Measurements from ENCODE around the gene TANGO6. TPM values are rescaled to one million over a fixed set of nuclear protein-coding genes. Genes with fewer than 3 reads are reported as not detected.

TANGO6 gene
- total RNA-seq, 4 donors from 2014 or later, result 18.4 to 36.0 (median 23.3) TPM

DNA sequence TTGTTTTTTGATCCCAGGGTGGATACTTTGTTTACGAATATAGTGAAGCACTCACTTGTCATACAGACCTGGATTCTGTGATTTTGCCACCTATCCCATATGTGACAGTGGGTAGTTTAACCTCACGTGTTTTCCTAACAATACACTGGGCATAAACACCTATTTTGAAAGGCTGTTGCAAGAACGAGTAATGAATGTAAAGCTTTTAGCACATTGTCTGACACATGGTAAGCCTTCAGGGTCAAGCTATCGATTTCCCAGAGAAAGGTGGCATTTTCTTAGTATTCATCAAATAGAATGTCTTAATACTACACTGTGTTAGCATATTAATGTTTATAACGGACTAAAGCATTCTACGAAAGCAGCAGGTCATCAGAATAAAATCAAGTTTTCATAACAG lies 287.1 kb downstream of the TANGO6 start:
- peak overlapping the region in 1 of 4 donors; percentile 10 for H3K27ac ChIP-seq
- WGBS, 2 donors, result 53 to 56% methylated on average over 6 of the region's 6 CpGs
- no peaks in the 10 kb centered on the region for H3K9me3 ChIP-seq
- peaks cover 0 to 49% (median 11%) of the 10 kb centered on the region in 4 donors for H3K4me1 ChIP-seq
- TF ChIP-seq EP300 (IDR thresholded peaks at IDR 0.05) (no peak), POLR2A (IDR thresholded peaks at IDR 0.05) (no peak)
- TF ChIP-seq, protein P1, sequence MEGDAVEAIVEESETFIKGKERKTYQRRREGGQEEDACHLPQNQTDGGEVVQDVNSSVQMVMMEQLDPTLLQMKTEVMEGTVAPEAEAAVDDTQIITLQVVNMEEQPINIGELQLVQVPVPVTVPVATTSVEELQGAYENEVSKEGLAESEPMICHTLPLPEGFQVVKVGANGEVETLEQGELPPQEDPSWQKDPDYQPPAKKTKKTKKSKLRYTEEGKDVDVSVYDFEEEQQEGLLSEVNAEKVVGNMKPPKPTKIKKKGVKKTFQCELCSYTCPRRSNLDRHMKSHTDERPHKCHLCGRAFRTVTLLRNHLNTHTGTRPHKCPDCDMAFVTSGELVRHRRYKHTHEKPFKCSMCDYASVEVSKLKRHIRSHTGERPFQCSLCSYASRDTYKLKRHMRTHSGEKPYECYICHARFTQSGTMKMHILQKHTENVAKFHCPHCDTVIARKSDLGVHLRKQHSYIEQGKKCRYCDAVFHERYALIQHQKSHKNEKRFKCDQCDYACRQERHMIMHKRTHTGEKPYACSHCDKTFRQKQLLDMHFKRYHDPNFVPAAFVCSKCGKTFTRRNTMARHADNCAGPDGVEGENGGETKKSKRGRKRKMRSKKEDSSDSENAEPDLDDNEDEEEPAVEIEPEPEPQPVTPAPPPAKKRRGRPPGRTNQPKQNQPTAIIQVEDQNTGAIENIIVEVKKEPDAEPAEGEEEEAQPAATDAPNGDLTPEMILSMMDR (IDR thresholded peaks at IDR 0.05), result no peak
- no peaks in the 10 kb centered on the region for H3K27me3 ChIP-seq
- DNase-seq (ENCODE audit: low spot score in 2 of 2), result no peak
- peaks cover 0 to 24% (median 0%) of the 10 kb centered on the region in 3 donors for H3K36me3 ChIP-seq
- H3K4me3 ChIP-seq, result no peak overlapping the region

DNA sequence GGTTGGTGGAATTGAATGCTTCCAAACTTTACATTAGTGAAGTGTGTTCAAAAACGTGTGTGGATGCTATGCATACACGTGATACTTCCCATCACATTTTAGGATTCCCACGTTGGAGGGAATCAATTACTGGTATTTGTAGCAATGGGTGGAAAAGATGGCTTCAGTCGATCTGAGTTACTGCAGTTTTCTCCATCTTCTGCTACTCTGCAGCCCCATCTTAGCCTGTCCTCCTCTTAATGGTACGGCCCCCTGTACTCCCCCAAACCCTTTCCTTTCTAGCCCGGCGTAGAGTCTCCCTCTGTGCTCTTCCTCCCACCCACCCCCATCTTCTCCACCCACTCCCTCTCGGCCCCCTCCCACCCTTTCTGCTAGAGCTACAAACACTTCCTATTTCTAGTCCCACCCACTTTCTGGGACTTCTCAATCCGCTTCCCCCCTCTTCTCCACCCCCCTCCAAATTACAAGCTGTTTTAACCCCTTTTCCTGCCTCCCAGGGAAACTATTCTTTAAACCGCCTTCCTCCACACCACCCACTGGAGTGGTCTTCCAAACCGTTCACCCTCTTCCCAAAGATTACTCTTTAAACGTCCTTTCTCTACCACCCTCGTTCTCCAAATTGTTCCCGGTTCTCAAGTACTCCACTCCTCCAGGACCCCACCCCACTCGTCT lies 288.0 kb downstream of the TANGO6 start:
- no peak for DNase-seq (ENCODE audit: low spot score in 2 of 2)
- Histone ChIP-seq H3K36me3 (peaks cover 0 to 32% (median 0%) of the 10 kb centered on the region in 3 donors), H3K27ac (peak overlapping the region; percentile 89 to 96 (median 94)), H3K4me3 (peak overlapping the region; percentile 69 to 85 (median 75)), H3K27me3 (no peaks in the 10 kb centered on the region), H3K9me3 (no peaks in the 10 kb centered on the region), H3K4me1 (peaks cover 0 to 44% (median 11%) of the 10 kb centered on the region in 4 donors)
- WGBS, 2 donors, result 1% methylated on average over 15 of the region's 15 CpGs
- TF ChIP-seq, protein P1 (IDR thresholded peaks at IDR 0.05), result no peak
- no peak for TF ChIP-seq EP300 (IDR thresholded peaks at IDR 0.05)
- no peak for TF ChIP-seq POLR2A (IDR thresholded peaks at IDR 0.05)

DNA sequence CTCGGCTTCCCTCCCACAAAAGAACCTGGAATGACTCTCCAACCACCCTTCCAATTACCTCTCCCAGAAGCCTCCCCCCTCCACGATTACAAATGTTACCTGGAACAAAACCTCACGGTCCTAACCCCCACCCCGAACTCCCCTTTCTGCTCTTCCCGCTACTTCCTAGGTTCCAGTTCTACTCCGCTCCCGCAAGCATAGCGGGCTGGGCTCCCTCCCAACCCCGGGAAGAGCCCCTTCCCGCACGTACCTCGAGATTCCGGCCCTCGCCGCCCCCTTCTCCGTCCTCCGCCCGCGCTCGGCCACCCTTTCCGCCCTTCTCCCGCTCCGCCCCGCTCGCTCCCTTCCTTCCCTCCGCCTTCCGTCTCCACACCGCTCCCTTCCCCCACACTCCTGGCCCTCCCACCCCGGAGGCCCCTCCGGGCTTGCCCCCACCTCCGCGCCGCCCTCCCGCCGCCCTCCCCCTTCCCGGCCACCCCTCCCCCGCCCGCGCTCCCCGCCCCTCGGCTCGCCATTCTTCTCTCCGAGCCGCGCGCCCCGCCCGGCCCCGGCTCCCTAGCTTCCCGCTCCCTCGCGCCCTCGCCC lies 288.6 kb downstream of the TANGO6 start:
- Histone ChIP-seq H3K36me3 (peaks cover 0 to 32% (median 0%) of the 10 kb centered on the region in 3 donors), H3K27ac (peak overlapping the region; percentile 89 to 96 (median 94)), H3K4me3 (peak overlapping the region; percentile 69 to 85 (median 75)), H3K27me3 (no peaks in the 10 kb centered on the region), H3K9me3 (no peaks in the 10 kb centered on the region), H3K4me1 (peaks cover 0 to 38% (median 11%) of the 10 kb centered on the region in 4 donors)
- TF ChIP-seq POLR2A (IDR thresholded peaks at IDR 0.05), result no peak
- WGBS, 2 donors, result 1 to 3% methylated on average over 41 to 50 of the region's 53 CpGs
- peak; percentile 35 to 50 for DNase-seq (ENCODE audit: low spot score in 2 of 2)

DNA sequence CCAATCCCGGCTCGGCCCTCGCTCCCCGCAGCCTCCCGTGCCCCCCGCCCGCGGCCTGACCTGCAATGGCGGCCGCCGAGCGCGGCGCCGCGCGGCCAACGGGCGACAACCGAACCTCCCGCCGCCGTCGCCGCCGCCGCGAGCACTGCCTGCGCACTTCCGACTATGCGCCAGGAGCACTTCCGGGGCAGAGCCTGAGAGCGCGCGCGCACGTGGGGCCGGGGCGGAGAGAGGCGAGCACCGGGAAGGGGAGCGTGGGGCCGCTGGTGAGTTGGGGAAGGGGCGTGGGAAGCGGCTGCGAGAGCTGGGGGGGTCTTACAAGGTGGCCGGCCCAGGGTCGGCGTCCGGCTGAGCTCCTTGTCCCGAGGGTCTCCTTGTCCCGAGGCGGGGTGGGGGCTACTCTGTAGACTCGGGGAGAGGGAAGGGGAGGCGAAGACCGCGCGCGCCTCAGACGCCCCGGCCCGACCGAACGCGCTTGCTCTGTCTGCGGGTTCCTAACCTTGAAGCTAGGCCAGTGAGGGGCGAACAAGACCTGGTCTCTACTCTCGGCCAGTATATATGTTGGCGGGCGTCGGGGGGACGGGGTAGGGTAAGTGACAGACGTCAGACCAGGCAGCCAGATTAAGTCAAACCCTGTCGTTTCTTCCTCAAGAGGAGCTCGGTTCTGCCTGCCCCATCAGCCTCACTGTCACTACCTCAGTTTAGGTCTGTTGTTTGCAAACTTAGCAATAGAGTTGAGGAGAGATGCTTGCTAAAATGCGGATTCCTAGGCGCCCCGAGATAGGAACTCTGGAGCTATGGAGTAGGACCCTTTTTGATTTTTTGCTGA lies 289.3 kb downstream of the TANGO6 start, which contains the start of the genes CHTF8 and UTP4:
Gene CHTF8 (minus strand): TSS at position 165 of the 829 bp plus-strand sequence. CDS start 11,130 bp downstream, outside the sequence.
Gene UTP4 (plus strand): TSS at position 226 of the 829 bp plus-strand sequence. CDS start 811 bp downstream, outside the sequence.
- peak; percentile 65 to 78 for DNase-seq (ENCODE audit: low spot score in 2 of 2)
- Histone ChIP-seq H3K4me3 (peak within 1 kb of the TSS; percentile 69 to 87 (median 78)), H3K9me3 (no peaks in the 10 kb centered on the region), H3K27ac (peak within 1 kb of the TSS; percentile 89 to 96 (median 94)), H3K4me1 (peaks cover 0 to 38% (median 11%) of the 10 kb centered on the region in 4 donors), H3K36me3 (peaks cover 0 to 35% (median 0%) of the 10 kb centered on the region in 3 donors), H3K27me3 (no peaks in the 10 kb centered on the region)
- TF ChIP-seq POLR2A (IDR thresholded peaks at IDR 0.05) (peak; percentile 97 to 99), EP300 (IDR thresholded peaks at IDR 0.05) (peak in 1 of 2 donors; percentile 90)
- TF ChIP-seq, protein P1 (IDR thresholded peaks at IDR 0.05), result peak in 1 of 5 experiments; percentile 54
- WGBS, 2 donors, result 1% methylated on average over 42 to 67 of the region's 78 CpGs

DNA sequence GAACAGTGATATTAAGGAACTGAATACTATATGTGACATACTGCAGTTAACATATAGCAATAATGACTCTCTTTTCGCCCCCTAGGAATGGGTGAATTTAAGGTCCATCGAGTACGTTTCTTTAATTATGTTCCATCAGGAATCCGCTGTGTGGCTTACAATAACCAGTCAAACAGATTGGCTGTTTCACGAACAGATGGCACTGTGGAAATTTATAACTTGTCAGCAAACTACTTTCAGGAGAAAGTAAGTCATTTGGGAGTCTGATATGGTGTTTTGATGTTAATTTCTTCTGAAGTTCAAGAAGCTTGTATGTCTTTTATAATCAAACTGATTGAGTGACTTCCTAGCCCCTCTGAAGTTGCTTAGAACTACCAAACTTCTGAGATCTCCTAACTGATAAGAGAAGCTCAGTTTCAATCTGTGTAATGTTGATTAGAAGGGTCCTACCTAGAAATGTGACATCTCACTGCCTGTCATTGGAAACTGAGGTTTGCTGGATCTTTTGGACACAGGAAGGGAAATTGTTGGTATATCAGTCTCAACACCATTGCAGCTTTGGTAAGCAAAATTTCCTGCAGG lies 290.1 kb downstream of the TANGO6 start:
- 15 to 27% methylated on average over 5 of the region's 5 CpGs for WGBS, 2 donors
- TF ChIP-seq EP300 (IDR thresholded peaks at IDR 0.05) (no peak), POLR2A (IDR thresholded peaks at IDR 0.05) (no peak)
- TF ChIP-seq, protein P1 (IDR thresholded peaks at IDR 0.05), result no peak
- Histone ChIP-seq H3K27me3 (no peaks in the 10 kb centered on the region), H3K4me3 (peak overlapping the region; percentile 69 to 87 (median 78)), H3K27ac (peak overlapping the region in 2 of 4 donors; percentile 89 to 96), H3K36me3 (peaks cover 0 to 36% (median 0%) of the 10 kb centered on the region in 3 donors), H3K9me3 (no peaks in the 10 kb centered on the region), H3K4me1 (peaks cover 0 to 38% (median 11%) of the 10 kb centered on the region in 4 donors)
- DNase-seq (ENCODE audit: low spot score in 2 of 2), result no peak

Measured in tibial nerve (tissue), 4 donors.